Cardiac fibroblast (primary cell): Measurements from ENCODE around the gene ZNF419.
"Not testable (repeated sequence)": the region's sequence is repeated elsewhere in the genome, so short reads cannot be mapped to it uniquely, and the experiment has no call there.

Experiments used
- DNase-seq, 2 donors: peaks; one replicate each; pipeline versions ENCODE4 v3.0.0 to v3.0.0-alpha.2; 2010; ENCODE audit warnings: low read depth in 2 of 2
- H3K4me3 ChIP-seq, 2 donors: replicated peaks in 1 of 2; 1 replicate in 1 of 2; 2 replicates in 1 of 2; pipeline ENCODE4 v1.5.1; 2011; ENCODE audit warnings: low read depth in 2 of 2, low read length in 2 of 2, mild to moderate bottlenecking in 2 of 2, moderate library complexity in 1 of 2
- TF ChIP-seq, protein P1 (sequence below): IDR thresholded peaks from one replicate; pipeline ENCODE4 v1.5.1; 2011; ENCODE audit warnings: low read depth, mild to moderate bottlenecking, low read length, inconsistent platforms

ZNF419 gene

DNA sequence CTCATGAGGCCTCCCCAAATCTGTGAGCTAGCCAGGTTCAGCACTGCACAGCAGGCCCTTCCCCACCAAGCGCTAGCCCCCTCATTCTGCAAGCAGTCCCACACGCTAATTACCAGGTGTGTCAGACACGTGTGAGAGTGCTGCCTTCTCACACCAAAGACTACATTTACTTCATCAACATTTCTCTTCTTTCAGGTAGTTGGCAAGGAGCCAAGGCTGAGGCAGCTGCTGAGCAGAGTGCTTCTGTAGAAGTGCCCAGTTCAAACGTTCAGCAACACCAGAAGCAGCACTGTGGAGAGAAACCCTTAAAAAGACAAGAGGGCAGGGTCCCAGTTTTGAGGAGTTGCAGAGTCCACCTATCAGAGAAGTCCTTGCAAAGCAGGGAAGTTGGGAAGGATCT, 18.6 kb downstream of the ZNF419 start:
- no peak overlapping the region for H3K4me3 ChIP-seq
- DNase-seq = no peak
- TF ChIP-seq, protein P1, sequence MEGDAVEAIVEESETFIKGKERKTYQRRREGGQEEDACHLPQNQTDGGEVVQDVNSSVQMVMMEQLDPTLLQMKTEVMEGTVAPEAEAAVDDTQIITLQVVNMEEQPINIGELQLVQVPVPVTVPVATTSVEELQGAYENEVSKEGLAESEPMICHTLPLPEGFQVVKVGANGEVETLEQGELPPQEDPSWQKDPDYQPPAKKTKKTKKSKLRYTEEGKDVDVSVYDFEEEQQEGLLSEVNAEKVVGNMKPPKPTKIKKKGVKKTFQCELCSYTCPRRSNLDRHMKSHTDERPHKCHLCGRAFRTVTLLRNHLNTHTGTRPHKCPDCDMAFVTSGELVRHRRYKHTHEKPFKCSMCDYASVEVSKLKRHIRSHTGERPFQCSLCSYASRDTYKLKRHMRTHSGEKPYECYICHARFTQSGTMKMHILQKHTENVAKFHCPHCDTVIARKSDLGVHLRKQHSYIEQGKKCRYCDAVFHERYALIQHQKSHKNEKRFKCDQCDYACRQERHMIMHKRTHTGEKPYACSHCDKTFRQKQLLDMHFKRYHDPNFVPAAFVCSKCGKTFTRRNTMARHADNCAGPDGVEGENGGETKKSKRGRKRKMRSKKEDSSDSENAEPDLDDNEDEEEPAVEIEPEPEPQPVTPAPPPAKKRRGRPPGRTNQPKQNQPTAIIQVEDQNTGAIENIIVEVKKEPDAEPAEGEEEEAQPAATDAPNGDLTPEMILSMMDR = no peak

DNA sequence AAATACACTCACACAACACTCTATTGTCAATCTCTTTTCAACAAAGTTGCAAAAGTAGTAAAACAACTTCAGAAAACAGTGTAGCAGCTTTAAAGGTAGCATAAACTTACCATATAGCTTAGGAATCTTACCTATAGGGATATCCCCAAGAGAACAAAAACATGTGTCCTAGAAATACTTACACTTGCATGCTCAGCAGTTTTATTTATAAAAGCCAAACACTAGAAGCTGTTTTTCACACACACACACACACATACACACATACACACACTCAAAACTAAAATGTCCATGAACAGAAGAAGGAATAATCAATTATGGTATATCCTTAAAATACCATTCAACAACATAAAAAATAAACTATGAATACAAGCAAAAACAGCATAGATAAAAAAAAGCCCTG, 23.9 kb downstream of the ZNF419 start:
- TF ChIP-seq, protein P1 = no peak
- no peak for DNase-seq
- no peak overlapping the region for H3K4me3 ChIP-seq

DNA sequence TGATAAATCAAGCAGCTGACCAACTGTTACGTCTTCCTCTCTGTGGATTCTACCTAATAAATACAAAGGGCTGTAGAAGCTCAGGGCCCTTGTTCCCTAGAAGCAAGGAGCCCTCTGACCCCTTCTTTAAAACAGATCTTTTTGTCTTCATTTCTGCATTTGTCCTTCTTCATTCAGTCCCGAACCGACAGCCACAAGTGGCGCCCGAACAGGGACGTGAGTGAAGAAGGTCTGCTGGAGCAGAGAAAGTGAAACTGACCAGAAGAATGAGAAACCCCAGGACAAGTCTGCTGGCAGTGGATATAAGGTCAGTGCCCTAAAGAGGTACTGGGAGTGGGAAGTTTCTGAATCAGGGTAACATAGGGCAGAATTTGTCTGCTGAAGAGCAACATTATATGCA, 25.3 kb downstream of the ZNF419 start:
- peak; percentile 28 to 31 for DNase-seq
- H3K4me3 ChIP-seq = no peak overlapping the region
- TF ChIP-seq, protein P1 = no peak

DNA sequence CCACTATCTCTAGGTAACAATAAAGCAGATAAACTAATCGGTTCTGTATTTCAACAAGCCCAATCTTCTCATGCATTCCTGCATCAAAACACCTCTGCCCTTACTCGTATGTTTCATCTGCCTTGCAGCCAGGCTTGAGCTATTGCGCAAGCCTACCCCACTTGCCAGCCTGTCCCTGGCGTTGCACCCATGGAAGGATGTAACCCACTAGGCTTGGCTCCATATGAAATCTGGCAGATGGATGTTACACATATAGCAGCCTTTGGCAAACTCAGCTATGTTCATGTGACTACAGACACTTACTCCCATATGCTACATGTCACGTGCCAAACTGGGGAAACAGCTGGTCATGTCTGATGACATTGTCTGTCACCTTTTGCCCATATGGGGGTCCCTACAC, 27.7 kb downstream of the ZNF419 start:
- no peak overlapping the region for H3K4me3 ChIP-seq
- no peak for DNase-seq
- TF ChIP-seq, protein P1 = no peak

DNA sequence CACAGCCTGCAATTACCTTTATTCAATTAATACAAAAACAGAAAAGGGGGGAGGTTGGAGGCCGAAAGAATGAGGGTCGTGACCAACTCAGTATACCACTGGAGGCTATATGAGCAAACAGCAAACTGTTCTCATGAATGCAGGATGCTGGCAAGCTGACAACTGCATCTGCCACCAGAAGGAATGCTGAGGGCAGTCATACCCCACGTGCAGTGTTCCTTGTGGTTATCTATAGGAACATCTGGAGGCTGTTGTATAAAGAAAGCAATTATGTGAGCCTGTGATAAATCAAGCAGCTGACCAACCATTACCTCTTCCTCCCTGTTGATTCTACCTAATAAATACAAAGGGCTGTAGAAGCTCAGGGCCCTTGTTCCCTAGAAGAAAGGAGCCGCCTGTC, 30.5 kb downstream of the ZNF419 start:
- H3K4me3 ChIP-seq, DNase-seq: not testable (repeated sequence)

DNA sequence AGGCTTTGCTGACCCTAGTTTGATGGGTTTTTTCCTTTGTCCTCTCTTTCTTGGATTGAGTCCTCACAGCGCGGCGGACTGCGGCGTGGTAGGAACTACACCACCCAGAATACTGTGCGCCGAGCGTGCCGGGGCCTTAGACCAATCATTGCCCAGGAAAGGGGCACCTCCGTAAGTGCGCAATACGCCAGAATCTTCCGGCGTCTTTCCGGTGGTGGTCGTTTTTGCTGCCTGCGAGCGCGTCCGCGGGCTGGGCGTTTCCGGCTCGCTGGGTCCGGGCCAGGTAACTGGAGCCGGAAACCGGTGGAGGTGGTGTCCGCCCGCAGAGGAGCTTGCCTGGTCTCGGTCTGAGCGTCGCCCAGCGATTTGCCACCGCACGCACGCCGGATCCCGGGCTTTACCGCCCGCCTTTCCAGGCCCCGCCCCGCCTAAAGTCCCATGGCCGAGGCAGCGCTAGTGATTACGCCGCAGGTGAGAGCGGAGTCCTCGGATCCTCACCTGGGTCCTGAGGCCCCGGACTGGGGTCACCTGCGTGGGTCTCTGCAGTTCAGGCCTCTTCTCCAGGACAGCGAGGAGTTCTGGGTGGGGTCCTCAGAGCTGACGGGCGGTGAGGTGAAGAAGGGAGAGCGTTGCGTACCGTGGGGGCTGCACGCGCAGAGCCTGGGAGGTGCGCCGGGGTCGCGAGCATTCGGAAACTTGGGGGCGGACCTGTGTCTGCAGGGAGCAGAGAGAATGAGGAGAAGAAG, 39.8 kb downstream of the ZNF419 start, which contains the start of gene ZNF549:
ZNF549 (plus strand) TSS at position 221 of the 746 bp plus-strand sequence; CDS start at position 439, 218 bp downstream.
- TF ChIP-seq, protein P1 = no peak
- peak within 1 kb of the TSS; percentile 95 to 99 for H3K4me3 ChIP-seq
- peak; percentile 93 to 94 for DNase-seq

DNA sequence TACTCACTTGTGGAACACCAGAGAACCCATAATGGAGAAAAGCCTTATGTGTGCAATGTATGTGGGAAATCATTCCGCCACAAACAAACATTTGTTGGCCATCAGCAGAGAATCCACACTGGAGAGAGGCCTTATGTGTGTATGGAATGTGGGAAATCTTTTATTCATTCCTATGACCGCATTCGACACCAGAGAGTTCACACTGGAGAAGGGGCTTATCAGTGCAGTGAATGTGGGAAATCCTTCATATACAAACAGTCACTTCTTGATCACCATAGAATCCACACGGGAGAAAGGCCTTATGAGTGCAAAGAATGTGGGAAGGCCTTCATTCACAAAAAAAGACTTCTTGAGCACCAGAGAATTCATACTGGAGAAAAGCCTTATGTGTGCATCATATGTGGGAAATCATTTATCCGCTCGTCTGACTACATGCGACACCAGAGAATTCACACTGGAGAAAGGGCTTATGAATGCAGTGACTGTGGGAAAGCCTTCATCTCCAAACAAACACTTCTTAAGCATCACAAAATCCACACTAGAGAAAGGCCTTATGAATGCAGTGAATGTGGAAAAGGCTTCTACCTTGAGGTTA, 50.5 kb downstream of the ZNF419 start:
- DNase-seq = peak in 1 of 2 donors; percentile 14
- TF ChIP-seq, protein P1 = no peak
- no peak overlapping the region for H3K4me3 ChIP-seq
